ENCODE results near the gene THEM5.
"Not testable (repeated sequence)": the region's sequence is repeated elsewhere in the genome, so short reads cannot be mapped to it uniquely, and the experiment has no call there.

THEM5 gene

DNA sequence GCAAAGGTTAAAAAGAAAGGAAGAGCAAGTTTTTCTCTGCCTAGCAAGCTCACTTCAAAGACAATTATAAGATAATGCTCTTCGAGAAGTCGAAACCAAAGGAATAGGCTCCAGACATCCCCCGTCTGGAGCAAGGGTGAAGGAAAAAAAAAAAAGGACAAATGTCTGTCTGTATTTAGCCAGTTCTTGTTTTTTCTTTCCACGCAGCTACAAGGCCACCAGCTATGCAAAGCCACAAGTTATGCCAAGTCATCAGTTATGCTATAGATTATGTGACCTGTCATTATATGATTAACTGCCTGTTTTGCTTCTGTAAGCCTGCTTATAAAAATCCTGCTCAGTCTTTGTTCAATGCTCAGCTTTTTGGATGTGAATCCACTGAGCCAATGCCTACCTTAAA is 2.4 kb upstream of the THEM5 start:
- TF ChIP-seq, protein P1, sequence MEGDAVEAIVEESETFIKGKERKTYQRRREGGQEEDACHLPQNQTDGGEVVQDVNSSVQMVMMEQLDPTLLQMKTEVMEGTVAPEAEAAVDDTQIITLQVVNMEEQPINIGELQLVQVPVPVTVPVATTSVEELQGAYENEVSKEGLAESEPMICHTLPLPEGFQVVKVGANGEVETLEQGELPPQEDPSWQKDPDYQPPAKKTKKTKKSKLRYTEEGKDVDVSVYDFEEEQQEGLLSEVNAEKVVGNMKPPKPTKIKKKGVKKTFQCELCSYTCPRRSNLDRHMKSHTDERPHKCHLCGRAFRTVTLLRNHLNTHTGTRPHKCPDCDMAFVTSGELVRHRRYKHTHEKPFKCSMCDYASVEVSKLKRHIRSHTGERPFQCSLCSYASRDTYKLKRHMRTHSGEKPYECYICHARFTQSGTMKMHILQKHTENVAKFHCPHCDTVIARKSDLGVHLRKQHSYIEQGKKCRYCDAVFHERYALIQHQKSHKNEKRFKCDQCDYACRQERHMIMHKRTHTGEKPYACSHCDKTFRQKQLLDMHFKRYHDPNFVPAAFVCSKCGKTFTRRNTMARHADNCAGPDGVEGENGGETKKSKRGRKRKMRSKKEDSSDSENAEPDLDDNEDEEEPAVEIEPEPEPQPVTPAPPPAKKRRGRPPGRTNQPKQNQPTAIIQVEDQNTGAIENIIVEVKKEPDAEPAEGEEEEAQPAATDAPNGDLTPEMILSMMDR (IDR thresholded peaks at IDR 0.05): no peak
- no peak overlapping the region for H3K4me3 ChIP-seq
- DNase-seq (ENCODE audit: low spot score): no peak
- peak overlapping the region in 1 of 2 donors; percentile 1 for H3K27ac ChIP-seq

DNA sequence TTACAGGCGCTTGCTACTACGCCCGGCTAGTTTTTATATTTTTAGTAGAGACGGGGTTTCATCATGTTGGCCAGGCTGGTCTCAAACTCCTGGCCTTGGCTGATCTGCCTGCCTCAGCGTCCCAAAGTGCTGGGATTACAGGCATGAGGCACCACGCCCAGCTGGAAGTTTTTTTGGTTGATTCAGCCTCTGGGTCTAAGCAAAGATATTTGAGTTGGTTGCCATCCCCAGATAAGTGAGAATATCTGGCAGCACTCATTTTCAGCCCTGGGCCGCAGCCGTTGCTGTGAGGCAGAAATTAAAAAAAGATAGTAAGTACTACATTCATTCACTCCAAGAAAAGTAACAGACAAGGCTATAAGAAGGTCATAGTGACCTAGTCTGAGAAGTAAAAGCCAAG is 2.0 kb upstream of the THEM5 start:
- H3K27ac ChIP-seq: peak overlapping the region in 1 of 2 donors; percentile 1
- DNase-seq (ENCODE audit: low spot score); H3K4me3 ChIP-seq: not testable (repeated sequence)

DNA sequence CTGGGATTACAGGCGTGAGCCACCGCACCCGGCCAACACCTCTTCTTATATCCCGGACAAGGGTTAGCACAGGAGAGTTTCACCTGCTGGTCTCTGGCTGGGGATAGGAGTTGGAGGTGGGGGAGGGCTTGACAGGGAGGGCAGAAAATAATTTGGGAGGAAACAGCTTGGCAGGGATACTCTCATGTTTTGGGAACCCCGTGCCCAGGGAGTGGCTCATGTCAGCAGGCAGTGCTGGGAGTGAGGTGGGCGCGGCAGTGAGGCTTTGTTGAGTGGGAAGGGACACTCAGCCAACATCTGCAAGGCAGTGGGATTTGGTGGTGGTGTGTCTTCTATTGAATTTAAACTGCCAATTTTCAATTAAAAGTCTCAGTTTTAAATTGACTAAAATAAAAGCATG is 1.1 kb upstream of the THEM5 start:
- no peak overlapping the region for H3K4me3 ChIP-seq
- no peak for DNase-seq (ENCODE audit: low spot score)
- TF ChIP-seq, protein P1 (IDR thresholded peaks at IDR 0.05): no peak
- no peak overlapping the region for H3K27ac ChIP-seq

DNA sequence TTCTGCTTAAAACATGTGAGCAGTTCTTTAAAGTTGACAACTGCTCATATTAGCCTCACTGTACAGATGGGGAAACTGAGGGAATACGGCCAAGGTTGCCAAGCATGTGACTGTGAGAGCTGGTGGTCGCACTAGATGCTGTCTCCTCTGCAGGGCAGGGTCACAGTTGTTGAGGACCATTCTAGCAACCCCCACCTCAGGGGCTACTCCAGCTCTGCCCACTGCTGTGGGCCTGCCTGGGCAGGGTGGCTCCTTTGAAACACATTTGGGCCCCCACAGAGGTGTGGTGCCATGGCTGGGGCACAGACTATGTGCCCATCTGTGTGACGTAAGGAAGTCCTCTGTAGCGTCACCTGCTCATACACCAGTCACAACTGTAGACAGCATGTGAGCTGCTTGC is 779 bp downstream of the THEM5 start:
- Histone ChIP-seq H3K27ac (no peak overlapping the region), H3K4me3 (no peak overlapping the region)
- TF ChIP-seq, protein P1 (IDR thresholded peaks at IDR 0.05): no peak
- DNase-seq (ENCODE audit: low spot score): peak; percentile 59

DNA sequence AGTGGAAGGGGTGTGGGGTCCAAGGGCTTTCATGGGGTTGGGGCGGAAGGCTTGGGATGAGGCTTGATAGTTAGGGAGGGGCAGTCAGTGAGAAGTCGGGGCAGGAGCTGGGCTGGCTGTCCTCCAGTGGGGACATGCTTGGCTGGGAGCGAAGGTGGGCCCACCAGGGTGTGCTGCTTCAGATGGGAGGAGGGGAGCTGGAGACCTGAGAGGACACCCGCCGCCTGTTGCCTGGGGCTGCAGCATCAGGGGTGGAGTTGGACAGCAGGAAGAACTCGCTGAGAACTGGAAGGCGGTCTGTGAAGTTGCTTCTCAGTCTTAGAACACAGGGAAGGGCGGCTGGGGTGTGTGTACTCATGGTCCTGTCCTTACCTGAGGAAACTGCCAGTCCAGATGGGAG is 1.6 kb downstream of the THEM5 start:
- Histone ChIP-seq H3K27ac (no peak overlapping the region), H3K4me3 (no peak overlapping the region)
- DNase-seq (ENCODE audit: low spot score): peak; percentile 61
- TF ChIP-seq, protein P1 (IDR thresholded peaks at IDR 0.05): no peak

DNA sequence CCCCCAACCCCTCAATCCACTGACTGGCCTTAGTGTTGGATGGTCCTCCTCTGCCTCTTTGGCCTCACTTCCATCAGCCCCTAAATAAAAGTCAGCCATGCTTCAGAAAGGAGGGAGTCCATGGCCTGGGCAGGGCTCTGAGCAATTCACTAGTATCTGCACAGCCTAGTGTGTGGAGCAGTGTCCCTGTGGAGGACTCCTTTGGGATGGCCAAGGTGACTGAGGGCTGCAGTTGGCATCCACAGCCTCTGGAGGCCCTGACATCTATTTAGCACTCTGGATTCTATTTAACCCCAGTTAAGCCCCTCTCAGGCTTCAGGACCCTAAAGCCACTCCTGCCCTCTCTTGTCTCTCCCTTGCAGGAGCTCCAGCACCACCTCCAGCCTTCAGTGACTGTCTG is 3.6 kb downstream of the THEM5 start:
- TF ChIP-seq, protein P1 (IDR thresholded peaks at IDR 0.05): no peak
- Histone ChIP-seq H3K27ac (no peak overlapping the region), H3K4me3 (no peak overlapping the region)
- no peak for DNase-seq (ENCODE audit: low spot score)

DNA sequence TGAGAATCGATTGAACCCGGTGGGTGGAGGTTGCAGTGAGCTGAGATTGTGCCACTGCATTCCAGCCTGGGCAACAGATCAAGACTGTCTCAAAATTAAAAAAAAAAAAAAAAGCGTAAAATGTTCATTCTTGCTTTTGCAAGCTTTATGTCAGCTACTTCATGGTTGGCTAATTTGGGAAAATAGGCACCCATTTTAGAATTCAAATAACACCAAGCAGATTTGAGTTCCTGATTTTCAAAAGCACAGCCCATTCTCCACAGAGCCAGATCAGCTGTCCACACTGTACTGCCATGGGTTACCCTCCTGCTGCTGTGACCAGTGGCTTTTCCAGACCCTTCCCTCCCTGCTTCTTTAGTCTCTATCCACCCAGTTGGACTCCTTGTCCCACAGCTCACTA is 4.4 kb downstream of the THEM5 start:
- DNase-seq (ENCODE audit: low spot score): no peak
- no peak overlapping the region for H3K4me3 ChIP-seq
- TF ChIP-seq, protein P1 (IDR thresholded peaks at IDR 0.05): no peak
- no peak overlapping the region for H3K27ac ChIP-seq

Data from coronary artery (tissue), 2 donors.